Measurements from ENCODE around the gene DMRT1.

Gene DMRT1

DNA sequence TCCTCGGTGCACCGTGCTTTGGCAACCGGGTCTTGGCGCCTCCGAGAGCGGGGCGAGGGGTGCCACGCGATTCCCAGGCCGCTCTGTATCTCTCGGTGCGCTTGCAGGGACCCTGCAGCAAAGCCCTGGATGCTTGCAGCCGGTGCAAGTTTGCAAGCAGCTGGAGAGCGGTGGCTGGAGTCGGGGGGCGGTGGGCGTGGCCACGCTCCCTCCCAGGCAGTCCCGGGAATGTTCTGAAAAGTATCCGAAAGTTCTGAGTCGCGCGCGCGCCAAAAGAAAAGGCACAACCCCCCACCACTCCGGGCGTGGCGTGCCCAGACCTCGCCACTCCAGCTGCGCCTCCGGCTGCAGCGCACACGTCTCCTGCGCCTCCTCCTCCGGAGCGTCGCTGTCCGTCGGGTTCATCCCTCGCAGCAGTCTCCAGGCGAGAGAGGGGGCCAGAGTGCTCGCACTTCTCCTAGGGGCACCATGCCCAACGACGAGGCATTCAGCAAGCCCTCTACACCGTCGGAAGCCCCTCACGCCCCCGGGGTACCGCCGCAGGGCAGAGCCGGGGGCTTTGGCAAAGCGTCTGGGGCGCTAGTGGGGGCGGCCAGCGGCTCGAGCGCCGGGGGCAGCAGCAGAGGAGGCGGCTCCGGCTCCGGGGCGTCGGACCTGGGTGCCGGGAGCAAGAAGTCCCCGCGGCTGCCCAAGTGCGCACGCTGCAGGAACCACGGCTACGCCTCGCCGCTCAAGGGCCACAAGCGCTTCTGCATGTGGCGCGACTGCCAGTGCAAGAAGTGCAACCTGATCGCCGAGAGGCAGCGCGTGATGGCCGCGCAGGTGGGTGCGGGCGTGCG lies at the start of gene DMRT1:
DMRT1 (plus strand) TSS at position 327 of the 839 bp plus-strand sequence; CDS start at position 469, 142 bp downstream.
- H3K4me3 Mint-ChIP-seq: no peak within 1 kb of the TSS
- H3K27ac Mint-ChIP-seq: no peak within 1 kb of the TSS
- DNase-seq (ENCODE audit: low spot score in 2 of 2): no peak
- peaks cover 3% of the 10 kb centered on the region for H3K36me3 Mint-ChIP-seq
- peaks cover 19% of the 10 kb centered on the region for H3K27me3 Mint-ChIP-seq
- peak; percentile 55 for ATAC-seq (ENCODE audit: low read depth)
- peaks cover 7% of the 10 kb centered on the region for H3K4me1 Mint-ChIP-seq
- no peaks in the 10 kb centered on the region for H3K9me3 Mint-ChIP-seq

GRCh38 chr9:792331-793260 lies 48.9 kb upstream of the DMRT1 start:
- ATAC-seq (ENCODE audit: low read depth) (no peak), DNase-seq (ENCODE audit: low spot score in 2 of 2) (no peak)
- Mint-ChIP-seq H3K36me3 (no peaks in the 10 kb centered on the region), H3K9me3 (peaks cover 2% of the 10 kb centered on the region), H3K4me1 (no peaks in the 10 kb centered on the region), H3K27ac (no peak overlapping the region), H3K4me3 (no peak overlapping the region), H3K27me3 (peaks cover 4% of the 10 kb centered on the region)

- Mint-ChIP-seq H3K4me3 (no peak overlapping the region), H3K27me3 (peaks cover 4% of the 10 kb centered on the region), H3K9me3 (peaks cover 2% of the 10 kb centered on the region), H3K27ac (no peak overlapping the region), H3K36me3 (no peaks in the 10 kb centered on the region), H3K4me1 (no peaks in the 10 kb centered on the region)
- ATAC-seq (ENCODE audit: low read depth) (no peak), DNase-seq (ENCODE audit: low spot score in 2 of 2) (no peak)
These were observed 47.1 kb upstream of the DMRT1 start for GRCh38 chr9:794386-794785.

DNA sequence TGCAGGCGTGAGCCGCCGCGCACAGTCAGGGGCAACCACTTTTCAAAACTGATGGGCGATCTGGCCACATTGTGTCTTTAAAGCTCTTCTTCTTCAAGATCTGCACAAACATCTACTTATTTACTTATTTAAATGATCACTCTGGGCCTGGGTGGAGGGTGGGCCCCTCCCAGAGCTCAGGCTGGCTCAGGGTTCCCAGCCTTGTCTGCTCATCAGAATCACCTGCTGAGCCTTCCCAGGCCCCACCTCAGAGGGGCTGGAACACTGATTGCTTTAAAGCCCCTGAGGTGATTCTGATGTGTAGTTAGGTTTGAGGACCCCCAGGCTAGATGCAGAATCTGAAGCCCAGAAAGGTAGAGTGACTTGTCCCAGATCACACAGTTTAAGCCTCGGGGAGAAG lies 45.6 kb upstream of the DMRT1 start:
- Mint-ChIP-seq H3K4me1 (no peaks in the 10 kb centered on the region), H3K36me3 (no peaks in the 10 kb centered on the region), H3K9me3 (peaks cover 2% of the 10 kb centered on the region), H3K27me3 (peaks cover 7% of the 10 kb centered on the region), H3K4me3 (no peak overlapping the region), H3K27ac (no peak overlapping the region)
- ATAC-seq (ENCODE audit: low read depth) (no peak), DNase-seq (ENCODE audit: low spot score in 2 of 2) (no peak)

DNA sequence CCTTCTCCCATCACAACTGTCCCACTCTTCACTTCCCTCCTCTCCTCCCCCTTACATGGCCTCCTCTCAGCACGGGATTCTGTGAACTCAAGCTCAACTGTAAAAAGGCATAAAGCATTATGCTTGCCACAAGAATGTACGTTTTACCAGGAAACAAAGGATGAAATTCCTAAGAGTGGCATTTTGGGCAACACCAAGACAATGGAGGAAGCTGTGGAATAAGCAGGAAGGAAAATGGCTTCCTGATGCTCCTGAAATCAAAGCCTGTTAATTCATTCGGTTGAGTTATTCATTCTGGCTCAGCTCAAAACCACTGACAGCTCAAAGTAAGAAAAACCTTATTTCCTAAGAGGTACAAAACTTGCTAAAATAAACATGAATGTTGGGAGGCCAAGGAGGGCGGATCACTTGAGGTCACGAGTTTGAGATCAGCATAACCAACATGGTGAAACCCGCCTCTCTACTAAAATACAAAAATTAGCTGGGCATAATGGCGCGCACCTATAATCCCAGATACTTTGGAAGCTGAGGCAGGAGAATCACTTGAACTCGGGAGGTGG lies 40.8 kb upstream of the DMRT1 start:
- H3K27ac Mint-ChIP-seq: no peak overlapping the region
- peaks cover 8% of the 10 kb centered on the region for H3K27me3 Mint-ChIP-seq
- H3K9me3 Mint-ChIP-seq: no peaks in the 10 kb centered on the region
- H3K4me1 Mint-ChIP-seq: no peaks in the 10 kb centered on the region
- H3K4me3 Mint-ChIP-seq: no peak overlapping the region
- no peaks in the 10 kb centered on the region for H3K36me3 Mint-ChIP-seq
- no peak for DNase-seq (ENCODE audit: low spot score in 2 of 2)
- no peak for ATAC-seq (ENCODE audit: low read depth)

- ATAC-seq (ENCODE audit: low read depth) (no peak), DNase-seq (ENCODE audit: low spot score in 2 of 2) (no peak)
- no peaks in the 10 kb centered on the region for H3K36me3 Mint-ChIP-seq
- H3K9me3 Mint-ChIP-seq: no peaks in the 10 kb centered on the region
- H3K27me3 Mint-ChIP-seq: peaks cover 8% of the 10 kb centered on the region
- H3K4me1 Mint-ChIP-seq: no peaks in the 10 kb centered on the region
- H3K27ac Mint-ChIP-seq: no peak overlapping the region
- H3K4me3 Mint-ChIP-seq: no peak overlapping the region
These were observed 40.0 kb upstream of the DMRT1 start for GRCh38 chr9:801399-802071.

DNA sequence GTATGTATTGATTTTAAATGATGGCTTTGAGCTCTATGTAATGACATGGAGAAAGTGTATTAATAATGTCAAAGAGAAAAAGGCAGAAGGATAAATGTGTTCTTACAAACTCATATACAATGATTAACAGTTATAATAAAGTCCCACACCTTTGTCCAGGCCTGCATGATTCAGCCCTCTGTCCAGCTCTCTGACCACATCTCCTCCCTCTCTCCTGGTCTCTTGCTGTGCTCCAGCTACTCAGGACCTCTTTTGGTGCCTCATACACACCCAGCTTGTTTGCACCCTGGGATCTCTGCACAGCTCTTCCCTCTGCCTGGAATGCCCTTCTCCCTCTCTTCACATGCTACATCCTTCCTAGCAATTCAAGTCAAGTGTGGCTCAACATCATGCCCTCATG lies 37.5 kb upstream of the DMRT1 start:
- DNase-seq (ENCODE audit: low spot score in 2 of 2): no peak
- H3K9me3 Mint-ChIP-seq: no peaks in the 10 kb centered on the region
- H3K27ac Mint-ChIP-seq: no peak overlapping the region
- peaks cover 10% of the 10 kb centered on the region for H3K27me3 Mint-ChIP-seq
- no peak overlapping the region for H3K4me3 Mint-ChIP-seq
- H3K36me3 Mint-ChIP-seq: no peaks in the 10 kb centered on the region
- ATAC-seq (ENCODE audit: low read depth): no peak
- no peaks in the 10 kb centered on the region for H3K4me1 Mint-ChIP-seq

GRCh38 chr9:805151-805550 lies 36.3 kb upstream of the DMRT1 start:
- Mint-ChIP-seq H3K36me3 (no peaks in the 10 kb centered on the region), H3K4me1 (no peaks in the 10 kb centered on the region), H3K27ac (no peak overlapping the region), H3K4me3 (no peak overlapping the region), H3K9me3 (no peaks in the 10 kb centered on the region), H3K27me3 (peaks cover 10% of the 10 kb centered on the region)
- DNase-seq (ENCODE audit: low spot score in 2 of 2): no peak
- ATAC-seq (ENCODE audit: low read depth): no peak

DNA sequence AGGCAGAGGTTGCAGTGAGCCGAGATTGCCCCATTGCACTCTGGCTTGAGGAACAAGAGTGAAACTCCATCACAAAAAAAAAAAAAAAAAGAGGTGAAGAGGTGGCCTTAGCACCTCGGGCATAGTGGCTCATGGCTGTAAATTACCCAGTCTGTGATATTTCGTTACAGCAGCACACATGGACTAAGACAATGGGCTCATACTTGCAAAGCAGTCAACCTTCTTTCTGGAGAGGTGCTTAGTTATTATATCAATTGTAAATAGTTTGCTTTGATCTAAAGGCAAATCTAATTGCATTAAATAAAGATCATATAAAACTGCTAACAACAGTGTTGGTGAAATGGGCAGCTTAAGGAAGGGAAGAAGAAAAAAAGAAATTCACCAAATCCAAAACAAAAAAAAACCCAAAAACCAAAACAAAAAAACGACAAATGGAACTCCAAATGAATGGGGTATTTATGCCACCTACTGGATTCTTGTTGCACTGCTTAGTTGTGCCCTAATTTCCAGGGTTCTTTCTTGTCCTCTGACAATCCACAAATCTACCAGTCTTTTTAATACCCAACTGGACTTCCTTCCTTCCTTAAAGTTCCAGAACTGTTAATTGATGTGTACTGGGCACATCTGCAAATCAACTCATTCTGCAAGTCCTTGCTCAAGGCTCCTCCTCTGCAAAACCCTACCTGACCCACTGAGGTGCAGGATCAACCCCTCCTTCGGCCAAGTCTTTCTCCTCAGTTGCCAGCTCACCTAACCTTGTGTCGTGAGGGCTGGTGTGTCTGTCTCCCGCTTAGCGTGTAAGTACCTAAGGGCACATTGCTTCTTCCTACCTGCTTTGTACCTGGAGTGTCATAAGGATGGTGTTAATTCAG lies 35.0 kb upstream of the DMRT1 start:
- H3K4me1 Mint-ChIP-seq: no peaks in the 10 kb centered on the region
- H3K9me3 Mint-ChIP-seq: no peaks in the 10 kb centered on the region
- DNase-seq (ENCODE audit: low spot score in 2 of 2) (peak in 1 of 2 donors; percentile 10), ATAC-seq (ENCODE audit: low read depth) (no peak)
- no peak overlapping the region for H3K4me3 Mint-ChIP-seq
- no peak overlapping the region for H3K27ac Mint-ChIP-seq
- H3K27me3 Mint-ChIP-seq: peaks cover 6% of the 10 kb centered on the region
- no peaks in the 10 kb centered on the region for H3K36me3 Mint-ChIP-seq

DNA sequence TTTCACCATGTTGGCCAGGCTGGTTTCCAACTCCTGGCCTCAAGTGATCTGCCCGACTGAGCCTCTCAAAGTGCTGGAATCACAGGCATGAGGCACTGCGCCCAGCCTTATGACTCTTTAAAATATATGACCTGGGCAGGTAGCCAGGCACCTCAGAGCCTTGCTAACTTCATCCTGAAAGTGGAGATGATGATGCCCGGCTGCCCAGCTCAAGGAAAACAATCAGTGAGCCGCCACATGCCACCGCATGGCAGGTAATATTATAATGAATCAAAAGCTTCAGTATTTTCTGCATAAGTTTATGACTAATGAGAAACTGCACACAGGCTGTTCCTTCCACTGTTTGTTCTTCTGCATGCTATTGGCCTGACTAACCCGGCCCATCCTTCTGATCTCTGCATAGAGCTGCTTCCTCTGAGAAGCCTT lies 30.4 kb upstream of the DMRT1 start:
- DNase-seq (ENCODE audit: low spot score in 2 of 2): no peak
- Mint-ChIP-seq H3K27ac (no peak overlapping the region), H3K27me3 (peaks cover 3% of the 10 kb centered on the region), H3K9me3 (no peaks in the 10 kb centered on the region), H3K4me3 (no peak overlapping the region), H3K36me3 (no peaks in the 10 kb centered on the region), H3K4me1 (no peaks in the 10 kb centered on the region)
- ATAC-seq (ENCODE audit: low read depth): no peak

- H3K4me3 Mint-ChIP-seq: no peak overlapping the region
- H3K4me1 Mint-ChIP-seq: no peaks in the 10 kb centered on the region
- DNase-seq (ENCODE audit: low spot score in 2 of 2): no peak
- no peaks in the 10 kb centered on the region for H3K9me3 Mint-ChIP-seq
- no peak for ATAC-seq (ENCODE audit: low read depth)
- H3K27me3 Mint-ChIP-seq: peaks cover 1% of the 10 kb centered on the region
- H3K27ac Mint-ChIP-seq: no peak overlapping the region
- no peaks in the 10 kb centered on the region for H3K36me3 Mint-ChIP-seq
These were observed 22.5 kb upstream of the DMRT1 start for GRCh38 chr9:818958-819357.

- H3K9me3 Mint-ChIP-seq: no peaks in the 10 kb centered on the region
- H3K27me3 Mint-ChIP-seq: peaks cover 3% of the 10 kb centered on the region
- H3K36me3 Mint-ChIP-seq: no peaks in the 10 kb centered on the region
- no peaks in the 10 kb centered on the region for H3K4me1 Mint-ChIP-seq
- no peak for ATAC-seq (ENCODE audit: low read depth)
- H3K4me3 Mint-ChIP-seq: no peak overlapping the region
- H3K27ac Mint-ChIP-seq: no peak overlapping the region
- DNase-seq (ENCODE audit: low spot score in 2 of 2): no peak
These were observed 14.8 kb upstream of the DMRT1 start for GRCh38 chr9:826500-827280.
